PC-3 (cell line): Measurements from ENCODE around the gene CRADD. TPM values are rescaled to one million over a fixed set of nuclear protein-coding genes. Genes with fewer than 3 reads are reported as not detected.

ENCODE experiments used
- ATAC-seq: fragments of 200-7000 bp; cut with Tn5 transposase; 2 replicates; pipeline ENCODE4 v1.9.1; 2020; ENCODE audit warnings: mild to moderate bottlenecking, moderate library complexity
- BruUV-seq: library from RNA; stranded (reverse); fragments of 400-500 nt; replicated peaks from 2 replicates; lab custom pipeline; 2021; lab: Mats Ljungman, UMichigan
- CTCF ChIA-PET: fragments of 300-600 bp; sonication (Branson Sonifier 250); formaldehyde crosslinking; loops from one replicate; lab custom pipeline; 2022; ENCODE audit warnings: antibody characterized with exemption; lab: Charles Lee
- POLR2A ChIA-PET: fragments of 300-600 bp; sonication (Branson Sonifier 250); formaldehyde crosslinking; loops from one replicate; lab custom pipeline; 2022; ENCODE audit warnings: antibody characterized with exemption; ENCODE audit not compliant: unreplicated experiment; lab: Charles Lee
- DNase-seq: peaks from one replicate; pipeline ENCODE4 v3.0.0-alpha.2; 2015
- H2AFZ ChIP-seq: fragments of 300-600 bp; sonication (generic); 2 replicates; pipeline ENCODE4 v1.6.0; 2016; ENCODE audit warnings: antibody characterized with exemption, low read length
- H3F3A ChIP-seq: fragments of 300-600 bp; sonication (generic); one replicate; pipeline ENCODE4 v1.6.0; 2017; ENCODE audit warnings: antibody characterized with exemption, low read length, control low read depth, mild to moderate bottlenecking; ENCODE audit not compliant: unreplicated experiment
- H3K27ac ChIP-seq: fragments of 300-600 bp; sonication (generic); 2 replicates; pipeline ENCODE4 v1.5.1; 2016; ENCODE audit warnings: mild to moderate bottlenecking, low read length
- H3K27me3 ChIP-seq: fragments of 300-600 bp; sonication (generic); 2 replicates; pipeline ENCODE4 v1.6.1; 2016; ENCODE audit warnings: low read length, mixed read lengths
- H3K36me3 ChIP-seq: fragments of 300-600 bp; sonication (generic); 2 replicates; pipeline ENCODE4 v1.6.1; 2016; ENCODE audit warnings: low read depth, mixed run types, low read length, mixed read lengths
- H3K4me1 ChIP-seq: fragments of 300-600 bp; sonication (generic); 2 replicates; pipeline ENCODE4 v1.5.1; 2016; ENCODE audit warnings: low read length; ENCODE audit not compliant: insufficient read depth
- H3K4me2 ChIP-seq: fragments of 300-600 bp; sonication (generic); 2 replicates; pipeline ENCODE4 v1.6.0; 2016; ENCODE audit warnings: low read length
- H3K4me3 ChIP-seq: fragments of 300-600 bp; sonication (generic); 2 replicates; pipeline ENCODE4 v1.5.1; 2016; ENCODE audit warnings: mild to moderate bottlenecking, low read length, mixed read lengths
- H3K79me2 ChIP-seq: fragments of 300-600 bp; sonication (generic); 2 replicates; pipeline ENCODE4 v1.6.1; 2017; ENCODE audit warnings: low read length, mixed read lengths
- H3K9ac ChIP-seq: fragments of 300-600 bp; sonication (generic); 2 replicates; pipeline ENCODE4 v1.6.0; 2016; ENCODE audit warnings: mild to moderate bottlenecking, low read length
- H3K9me2 ChIP-seq: fragments of 300-600 bp; sonication (generic); replicated peaks from 2 replicates; pipeline ENCODE4 v1.6.1; 2016; ENCODE audit warnings: mixed run types, low read length, mixed read lengths
- H3K9me3 ChIP-seq: fragments of 300-600 bp; sonication (generic); 2 replicates; pipeline ENCODE4 v1.6.1; 2016; ENCODE audit warnings: low read length, mixed read lengths
- H4K20me1 ChIP-seq: fragments of 300-600 bp; sonication (generic); 2 replicates; pipeline ENCODE4 v1.6.1; 2016; ENCODE audit warnings: low read length, mixed read lengths
- CTCF ChIP-seq: fragments of 300-600 bp; sonication (generic); conservative IDR thresholded peaks from 2 replicates; pipeline ENCODE4 v1.5.1; 2017; ENCODE audit warnings: antibody characterized with exemption, low read depth, mild to moderate bottlenecking, low read length
- EZH2 ChIP-seq: fragments of 300-600 bp; sonication (generic); IDR thresholded peaks from one replicate; pipeline ENCODE4 v1.6.1; 2017; ENCODE audit warnings: antibody characterized with exemption, mild to moderate bottlenecking, low read length; ENCODE audit not compliant: unreplicated experiment
- EZH2phosphoT487 ChIP-seq: fragments of 300-600 bp; sonication (generic); IDR thresholded peaks from 2 replicates; pipeline ENCODE4 v1.6.1; 2018; ENCODE audit warnings: mild to moderate bottlenecking, antibody characterized with exemption, low read length, borderline replicate concordance
- intact Hi-C: fragments of 100-400 bp; cut with micrococcal nuclease; formaldehyde crosslinking; loops from 2 replicates; pipeline ENCODE4 v1.9.0; 2023
- total RNA-seq: library from RNA; depleted of rRNA; stranded (reverse); fragments of >200 nt; gene quantifications from 2 replicates; pipeline ENCODE4 v1.2.3, GENCODE V29; 2014

Gene CRADD
- total RNA-seq, 1 experiment from 2014 or later = 11.4 TPM

- Histone ChIP-seq H3K27ac (no peak overlapping the region), H3K9me3 (no peaks in the 10 kb centered on the region), H2AFZ (no peak overlapping the region), H3F3A (no peaks in the 10 kb centered on the region), H3K27me3 (no peaks in the 10 kb centered on the region), H3K36me3 (no peaks in the 10 kb centered on the region), H4K20me1 (no peaks in the 10 kb centered on the region), H3K9me2 (no peaks in the 10 kb centered on the region), H3K9ac (no peak overlapping the region), H3K4me3 (no peak overlapping the region), H3K4me1 (no peaks in the 10 kb centered on the region), H3K79me2 (no peaks in the 10 kb centered on the region), H3K4me2 (no peak overlapping the region)
- ChIA-PET CTCF (interaction anchor here (1.0 kb wide), 1 partner anchor 342 kb away, joined by 4 read pairs; no protein-coding TSS in a partner anchor), POLR2A (no interaction called here)
- BruUV-seq = no TSS peak
- no peak for ATAC-seq
- intact Hi-C loops = no loop called here
- TF ChIP-seq EZH2phosphoT487 (no peak), EZH2 (no peak), CTCF (no peak)
- no peak for DNase-seq
Measured at GRCh38 chr12:93759512-93760081, 82.4 kb downstream of the CRADD start.

- BruUV-seq = no TSS peak
- Histone ChIP-seq H3K36me3 (no peaks in the 10 kb centered on the region), H4K20me1 (no peaks in the 10 kb centered on the region), H3K79me2 (no peaks in the 10 kb centered on the region), H3K9ac (no peak overlapping the region), H3K9me3 (no peaks in the 10 kb centered on the region), H3K4me1 (no peaks in the 10 kb centered on the region), H3K4me3 (no peak overlapping the region), H3K9me2 (no peaks in the 10 kb centered on the region), H3K27me3 (no peaks in the 10 kb centered on the region), H3F3A (no peaks in the 10 kb centered on the region), H3K4me2 (no peak overlapping the region), H2AFZ (no peak overlapping the region), H3K27ac (no peak overlapping the region)
- DNase-seq (no peak), ATAC-seq (no peak)
- no peak for TF ChIP-seq EZH2
- no peak for TF ChIP-seq CTCF
- no peak for TF ChIP-seq EZH2phosphoT487
- ChIA-PET POLR2A (no interaction called here), CTCF (no interaction called here)
- intact Hi-C loops = no loop called here
Measured at GRCh38 chr12:93760275-93760875, 83.2 kb downstream of the CRADD start.
